ENCODE results near the gene RASGEF1B.

- TF ChIP-seq POLR2A (IDR thresholded peaks at IDR 0.05; ENCODE audit: low read depth, low read length) = no peak
- no peak for TF ChIP-seq POLR2AphosphoS5 (IDR thresholded peaks at IDR 0.05; ENCODE audit: low read depth, low read length)
- TF ChIP-seq TAF1 (IDR thresholded peaks at IDR 0.05; ENCODE audit: borderline replicate concordance, low read depth, low read length) = no peak
Observed at GRCh38 chr4:81507530-81507929, 35.8 kb upstream of the RASGEF1B start.
